ENCODE measurements around the gene ZNF768.

DNA sequence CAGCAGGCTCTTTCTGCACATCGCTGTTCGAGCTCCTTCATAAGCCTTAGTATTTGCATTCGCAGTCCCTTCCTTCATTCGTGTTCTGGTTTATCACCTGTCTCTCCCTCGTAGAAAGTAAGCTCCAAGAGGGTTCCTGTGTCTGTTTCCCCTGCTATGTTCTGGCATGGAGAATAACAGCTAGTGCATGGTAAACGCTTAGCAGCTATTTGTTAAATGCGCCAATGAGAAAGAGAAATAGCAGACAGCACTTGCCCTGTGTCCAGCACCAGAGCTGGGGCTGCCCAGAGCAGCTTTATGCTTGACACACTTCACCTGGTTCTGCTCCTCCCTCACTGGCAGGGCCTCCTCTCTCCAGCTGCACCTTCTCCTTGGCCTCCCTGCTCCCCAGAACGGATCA lies 39.6 kb upstream of the ZNF768 start:
- TF ChIP-seq, protein P1, sequence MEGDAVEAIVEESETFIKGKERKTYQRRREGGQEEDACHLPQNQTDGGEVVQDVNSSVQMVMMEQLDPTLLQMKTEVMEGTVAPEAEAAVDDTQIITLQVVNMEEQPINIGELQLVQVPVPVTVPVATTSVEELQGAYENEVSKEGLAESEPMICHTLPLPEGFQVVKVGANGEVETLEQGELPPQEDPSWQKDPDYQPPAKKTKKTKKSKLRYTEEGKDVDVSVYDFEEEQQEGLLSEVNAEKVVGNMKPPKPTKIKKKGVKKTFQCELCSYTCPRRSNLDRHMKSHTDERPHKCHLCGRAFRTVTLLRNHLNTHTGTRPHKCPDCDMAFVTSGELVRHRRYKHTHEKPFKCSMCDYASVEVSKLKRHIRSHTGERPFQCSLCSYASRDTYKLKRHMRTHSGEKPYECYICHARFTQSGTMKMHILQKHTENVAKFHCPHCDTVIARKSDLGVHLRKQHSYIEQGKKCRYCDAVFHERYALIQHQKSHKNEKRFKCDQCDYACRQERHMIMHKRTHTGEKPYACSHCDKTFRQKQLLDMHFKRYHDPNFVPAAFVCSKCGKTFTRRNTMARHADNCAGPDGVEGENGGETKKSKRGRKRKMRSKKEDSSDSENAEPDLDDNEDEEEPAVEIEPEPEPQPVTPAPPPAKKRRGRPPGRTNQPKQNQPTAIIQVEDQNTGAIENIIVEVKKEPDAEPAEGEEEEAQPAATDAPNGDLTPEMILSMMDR (IDR thresholded peaks at IDR 0.05): no peak
- TF ChIP-seq POLR2A (IDR thresholded peaks at IDR 0.05): no peak

All from adrenal gland (tissue), 5 donors.